Vagina (tissue), 2 donors: Measurements from ENCODE around the gene KCNT2. TPM values are rescaled to one million over a fixed set of nuclear protein-coding genes. Genes with fewer than 3 reads are reported as not detected.

ENCODE experiments used
- DNase-seq, 2 donors: peaks; one replicate each; pipeline ENCODE4 v3.0.0-alpha.2; 2017; ENCODE audit errors: extremely low spot score in 2 of 2
- H3K27ac ChIP-seq: fragments of 200-600 bp; sonication (generic); one replicate; pipeline ENCODE4 v1.5.1; 2019
- H3K27me3 ChIP-seq: fragments of 200-600 bp; sonication (generic); one replicate; pipeline ENCODE4 v1.5.1; 2019
- H3K36me3 ChIP-seq, 2 donors: fragments of 200-600 bp; sonication (generic); one replicate each; pipeline ENCODE4 v1.5.1; 2017 to 2019
- H3K4me1 ChIP-seq: fragments of 200-600 bp; sonication (generic); one replicate; pipeline ENCODE4 v1.5.1; 2019
- H3K4me3 ChIP-seq, 2 donors: fragments of 200-600 bp; sonication (generic); 1 replicate in 1 of 2; 2 replicates in 1 of 2; pipeline ENCODE4 v1.5.1; 2016 to 2019
- H3K9me3 ChIP-seq: fragments of 200-600 bp; sonication (generic); one replicate; pipeline ENCODE4 v1.5.1; 2019
- CTCF ChIP-seq, 3 experiments: fragments of 450-650 bp in 2 of 3; fragments of 200-600 bp in 1 of 3; sonication (generic) in 1 of 3; IDR thresholded peaks; one replicate each; pipeline ENCODE4 v1.5.1; 2017 to 2019; ENCODE audit warnings: antibody characterized with exemption in 3 of 3, mild to moderate bottlenecking in 2 of 3, moderate library complexity in 2 of 3
- POLR2A ChIP-seq, 2 donors: fragments of 450-650 bp; IDR thresholded peaks; one replicate each; pipeline ENCODE4 v1.6.1; 2017; ENCODE audit warnings: antibody characterized with exemption in 2 of 2, mild to moderate bottlenecking in 2 of 2, moderate library complexity in 2 of 2
- POLR2AphosphoS5 ChIP-seq, 2 donors: sonication (generic); formaldehyde crosslinking; IDR thresholded peaks; one replicate each; pipeline ENCODE4 v1.9.0; 2017; ENCODE audit warnings: antibody characterized with exemption in 2 of 2, mild to moderate bottlenecking in 2 of 2, low read depth in 1 of 2; ENCODE audit not compliant: insufficient read depth in 1 of 2
- intact Hi-C: fragments of 100-400 bp; cut with DNase I; formaldehyde crosslinking; loops from one replicate; pipeline ENCODE4 v1.15.1; 2023
- total RNA-seq: library from RNA; depleted of rRNA; stranded (reverse); fragments of >200 nt; gene quantifications from one replicate; pipeline ENCODE4 v1.2.3, GENCODE V29; 2016

KCNT2 gene
- total RNA-seq, 1 donor from 2014 or later: 1.2 TPM

- intact Hi-C loops: no loop called here
- no peak overlapping the region for H3K4me3 ChIP-seq
- no peak overlapping the region for H3K27ac ChIP-seq
- TF ChIP-seq POLR2AphosphoS5 (IDR thresholded peaks at IDR 0.05; ENCODE audit: insufficient read depth in 1 of 2, low read depth in 1 of 2) (no peak), CTCF (IDR thresholded peaks at IDR 0.05) (no peak), POLR2A (IDR thresholded peaks at IDR 0.05) (no peak)
- H3K9me3 ChIP-seq: no peaks in the 10 kb centered on the region
- no peaks in the 10 kb centered on the region for H3K27me3 ChIP-seq
- no peaks in the 10 kb centered on the region for H3K36me3 ChIP-seq
- no peaks in the 10 kb centered on the region for H3K4me1 ChIP-seq
- DNase-seq: no peak
Observed at GRCh38 chr1:196466654-196467053, 141.6 kb downstream of the KCNT2 start.

GRCh38 chr1:196466166-196466565 is 142.1 kb downstream of the KCNT2 start:
- intact Hi-C loops: no loop called here
- no peak for DNase-seq
- no peak overlapping the region for H3K27ac ChIP-seq
- no peak overlapping the region for H3K4me3 ChIP-seq
- no peaks in the 10 kb centered on the region for H3K36me3 ChIP-seq
- H3K4me1 ChIP-seq: no peaks in the 10 kb centered on the region
- H3K27me3 ChIP-seq: no peaks in the 10 kb centered on the region
- H3K9me3 ChIP-seq: no peaks in the 10 kb centered on the region
- TF ChIP-seq CTCF (IDR thresholded peaks at IDR 0.05) (no peak), POLR2A (IDR thresholded peaks at IDR 0.05) (no peak), POLR2AphosphoS5 (IDR thresholded peaks at IDR 0.05; ENCODE audit: insufficient read depth in 1 of 2, low read depth in 1 of 2) (no peak)

- H3K27ac ChIP-seq: no peak overlapping the region
- DNase-seq: no peak
- H3K4me1 ChIP-seq: no peaks in the 10 kb centered on the region
- no peaks in the 10 kb centered on the region for H3K36me3 ChIP-seq
- intact Hi-C loops: no loop called here
- TF ChIP-seq POLR2A (IDR thresholded peaks at IDR 0.05) (no peak), CTCF (IDR thresholded peaks at IDR 0.05) (no peak), POLR2AphosphoS5 (IDR thresholded peaks at IDR 0.05; ENCODE audit: insufficient read depth in 1 of 2, low read depth in 1 of 2) (no peak)
- no peaks in the 10 kb centered on the region for H3K9me3 ChIP-seq
- H3K4me3 ChIP-seq: no peak overlapping the region
- H3K27me3 ChIP-seq: no peaks in the 10 kb centered on the region
Observed at GRCh38 chr1:196464480-196464941, 143.7 kb downstream of the KCNT2 start.

GRCh38 chr1:196462086-196462485 is 146.2 kb downstream of the KCNT2 start:
- Histone ChIP-seq H3K27ac (no peak overlapping the region), H3K4me3 (no peak overlapping the region), H3K4me1 (no peaks in the 10 kb centered on the region), H3K36me3 (no peaks in the 10 kb centered on the region), H3K27me3 (no peaks in the 10 kb centered on the region), H3K9me3 (no peaks in the 10 kb centered on the region)
- no peak for DNase-seq
- intact Hi-C loops: no loop called here
- no peak for TF ChIP-seq POLR2A (IDR thresholded peaks at IDR 0.05)
- no peak for TF ChIP-seq CTCF (IDR thresholded peaks at IDR 0.05)
- no peak for TF ChIP-seq POLR2AphosphoS5 (IDR thresholded peaks at IDR 0.05; ENCODE audit: insufficient read depth in 1 of 2, low read depth in 1 of 2)

- H3K4me3 ChIP-seq: no peak overlapping the region
- no peaks in the 10 kb centered on the region for H3K4me1 ChIP-seq
- H3K27me3 ChIP-seq: no peaks in the 10 kb centered on the region
- no peak overlapping the region for H3K27ac ChIP-seq
- no peaks in the 10 kb centered on the region for H3K9me3 ChIP-seq
- no peak for TF ChIP-seq CTCF (IDR thresholded peaks at IDR 0.05)
- no peak for TF ChIP-seq POLR2A (IDR thresholded peaks at IDR 0.05)
- no peak for TF ChIP-seq POLR2AphosphoS5 (IDR thresholded peaks at IDR 0.05; ENCODE audit: insufficient read depth in 1 of 2, low read depth in 1 of 2)
- intact Hi-C loops: no loop called here
- DNase-seq: no peak
- no peaks in the 10 kb centered on the region for H3K36me3 ChIP-seq
Observed at GRCh38 chr1:196461521-196461920, 146.7 kb downstream of the KCNT2 start.
